ENCODE data around the gene ZBTB7C.

GRCh38 chr18:48167897-48168253 is 241.3 kb downstream of the ZBTB7C start:
- TF ChIP-seq CTCF (conservative IDR thresholded peaks at IDR 0.05 in 1 of 2, IDR thresholded peaks at IDR 0.05 in 1 of 2; ENCODE audit: extremely low read depth in 1 of 2, insufficient read depth in 1 of 2, low read depth in 1 of 2, low read length in 2 of 2) (no peak), EZH2 (IDR thresholded peaks at IDR 0.05; ENCODE audit: borderline replicate concordance, low read length) (no peak)

Measured in mammary epithelial cell (primary cell).